Stimulated activated CD8-positive, alpha-beta memory T cell treated with anti-CD3 and anti-CD28 coated beads, Interleukin-4, amount 100 ng/mL, for 1 hour (primary cell): ENCODE measurements around the gene FMNL2.

Experiments
- DNase-seq, 2 donors: peaks; one replicate each; pipeline ENCODE4 v3.0.0-alpha.2; 2020; ENCODE audit warnings: low read depth in 2 of 2, low spot score in 1 of 2

Gene FMNL2

DNA sequence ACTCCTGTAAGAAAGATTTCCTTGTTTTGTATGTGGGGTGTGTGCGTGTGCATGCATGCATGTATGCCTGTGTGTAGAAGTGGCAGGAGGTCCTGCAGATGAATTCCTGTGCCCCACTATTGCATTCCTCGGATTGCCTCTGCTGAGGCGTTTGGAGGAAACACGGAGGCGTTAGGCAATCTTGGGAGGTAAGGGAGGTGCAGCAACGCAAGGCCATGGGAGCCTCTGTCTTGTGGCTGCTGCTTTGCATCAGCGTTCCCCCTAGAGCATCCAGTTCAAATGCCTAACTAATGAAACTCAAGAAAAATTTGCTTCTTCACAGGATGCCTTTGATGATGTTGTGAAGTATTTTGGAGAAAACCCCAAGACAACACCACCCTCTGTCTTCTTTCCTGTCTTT is 302.3 kb downstream of the FMNL2 start:
- no peak for DNase-seq

DNA sequence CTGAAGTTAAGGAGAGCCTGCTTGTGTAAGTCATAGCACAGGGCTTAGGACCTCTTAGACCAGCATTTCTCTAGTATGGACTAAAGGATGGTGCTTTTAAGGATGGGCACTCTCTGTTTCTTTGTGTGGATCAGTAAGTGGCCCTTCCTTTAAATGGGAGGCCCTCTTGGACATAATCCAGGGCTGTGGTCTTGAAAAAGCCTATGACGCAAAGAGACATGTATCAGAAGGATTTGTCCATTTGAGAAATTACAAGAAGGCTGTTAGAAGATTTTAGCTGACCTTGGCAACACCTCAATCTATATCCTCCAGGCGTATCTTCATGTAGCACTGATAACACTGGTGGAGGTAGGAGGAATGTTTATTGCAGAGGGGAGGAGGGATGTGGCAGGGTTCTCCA is 303.1 kb downstream of the FMNL2 start:
- no peak for DNase-seq

GRCh38 chr2:152638590-152638989 is 303.6 kb downstream of the FMNL2 start:
- no peak for DNase-seq

DNA sequence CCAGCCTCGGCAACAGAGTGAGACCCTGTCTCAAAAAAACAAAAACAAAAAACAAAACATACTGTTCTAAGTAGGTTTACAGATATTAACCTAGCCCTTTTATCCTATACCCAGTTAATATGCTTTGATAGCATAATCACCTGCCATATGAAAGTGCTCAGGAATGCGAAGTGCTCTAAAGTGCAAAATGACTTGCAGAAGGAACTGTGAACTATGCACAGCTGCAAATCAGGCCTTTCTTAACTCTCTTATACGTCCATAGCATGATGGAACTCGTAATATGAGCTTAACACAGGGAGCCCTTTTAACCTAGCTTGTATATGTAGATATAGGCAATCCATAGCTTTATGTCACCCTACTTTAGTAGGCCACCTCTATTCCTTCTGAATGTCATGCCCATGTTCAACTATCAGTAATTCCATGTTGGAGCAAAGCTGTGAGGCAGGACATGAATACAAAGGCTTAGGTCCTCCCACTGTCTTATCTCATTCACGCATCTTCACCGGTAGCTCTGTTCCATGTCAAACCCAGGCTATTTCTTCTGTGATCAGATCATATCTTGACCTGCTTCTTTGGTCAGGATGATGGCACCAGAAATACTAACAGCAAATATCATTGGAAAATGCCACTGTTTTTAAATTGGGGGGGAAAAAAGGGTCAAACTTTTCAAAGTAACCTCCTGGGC is 309.4 kb downstream of the FMNL2 start:
- no peak for DNase-seq

GRCh38 chr2:152646264-152646663 is 311.3 kb downstream of the FMNL2 start:
- no peak for DNase-seq

DNA sequence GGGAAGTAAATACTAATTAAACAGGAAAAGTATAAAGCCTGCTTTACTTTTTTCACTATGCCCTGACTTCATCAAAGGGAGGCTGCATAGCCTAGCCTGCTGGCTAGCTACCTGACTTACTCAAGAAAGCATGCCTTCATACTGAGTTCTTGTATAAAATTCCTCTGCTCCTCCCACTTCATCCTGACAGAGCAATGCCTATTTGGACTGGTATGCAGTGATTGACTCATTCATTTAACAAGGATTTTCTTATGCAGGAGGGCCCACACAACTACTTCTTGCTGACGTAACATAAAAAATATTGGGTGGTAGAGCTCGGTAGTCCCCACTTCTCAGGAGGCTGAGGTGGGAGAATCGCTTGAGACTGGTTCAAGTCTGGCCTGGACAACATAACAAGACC is 311.8 kb downstream of the FMNL2 start:
- no peak for DNase-seq

DNA sequence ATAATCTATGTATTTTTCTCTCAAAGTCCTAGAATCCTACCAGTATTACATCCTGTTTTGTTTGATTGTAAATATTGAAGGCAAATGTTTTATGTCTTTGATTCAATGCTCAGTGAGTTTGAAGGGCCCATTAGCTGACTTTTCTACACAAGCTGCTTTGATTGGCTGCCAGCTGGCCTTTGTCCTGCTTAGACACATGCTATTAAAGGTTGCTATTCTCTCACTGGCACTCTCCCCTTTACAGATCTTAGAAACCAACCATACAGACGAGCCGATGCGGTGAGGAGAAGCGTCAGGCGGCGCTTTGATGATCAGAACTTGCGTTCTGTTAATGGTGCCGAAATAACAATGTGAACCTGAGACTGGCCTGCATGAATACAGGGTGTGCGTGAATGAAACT is 312.6 kb downstream of the FMNL2 start:
- DNase-seq, result no peak

DNA sequence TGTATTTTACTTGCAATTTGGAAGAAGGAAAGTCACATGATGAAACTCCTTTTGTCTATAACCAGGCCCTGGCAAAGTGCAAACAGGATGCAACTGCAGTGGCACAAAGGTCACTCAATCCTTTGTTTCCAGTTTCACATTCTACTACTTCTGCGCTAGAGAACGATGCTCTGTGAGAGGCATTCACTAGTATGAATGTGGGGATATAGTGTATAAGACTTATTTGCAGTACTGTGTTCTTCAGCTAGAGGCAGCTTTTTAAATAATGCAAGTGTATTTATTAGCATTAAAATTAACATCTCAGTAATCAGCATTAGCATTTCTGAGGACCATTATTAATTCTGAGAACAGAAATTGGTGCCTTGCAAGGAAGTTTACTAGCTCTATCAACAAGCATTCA is 313.4 kb downstream of the FMNL2 start:
- no peak for DNase-seq

GRCh38 chr2:152649997-152650396 is 315.0 kb downstream of the FMNL2 start:
- no peak for DNase-seq

DNA sequence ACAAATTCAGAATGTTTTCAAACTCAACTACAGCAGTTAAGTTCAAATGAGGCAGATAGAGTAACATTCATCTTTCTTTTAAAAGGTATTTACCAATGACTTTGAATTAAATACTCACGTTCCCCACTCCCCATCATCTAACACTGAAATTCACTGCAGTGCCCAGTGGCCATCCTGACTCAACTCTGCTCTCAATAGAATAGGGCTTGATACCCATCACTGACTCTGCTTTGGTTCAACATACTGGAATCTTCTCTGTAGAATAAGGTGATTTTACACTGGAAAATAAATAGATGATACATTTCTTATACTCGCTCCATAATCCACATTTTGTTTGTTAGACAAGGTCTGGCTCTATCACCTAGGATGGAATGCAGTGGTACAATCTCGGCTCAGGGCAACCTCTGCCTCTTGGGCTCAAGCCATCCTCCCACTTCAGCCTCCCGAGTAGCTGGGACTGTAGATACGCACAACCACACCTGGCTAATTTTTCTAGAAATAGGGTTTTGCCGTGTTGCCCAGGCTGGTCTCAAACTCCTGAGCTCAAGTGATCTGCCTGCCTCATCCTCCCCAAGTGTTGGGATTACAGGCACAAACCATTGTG is 315.9 kb downstream of the FMNL2 start:
- no peak for DNase-seq

GRCh38 chr2:152651834-152652233 is 316.9 kb downstream of the FMNL2 start:
- no peak for DNase-seq

DNA sequence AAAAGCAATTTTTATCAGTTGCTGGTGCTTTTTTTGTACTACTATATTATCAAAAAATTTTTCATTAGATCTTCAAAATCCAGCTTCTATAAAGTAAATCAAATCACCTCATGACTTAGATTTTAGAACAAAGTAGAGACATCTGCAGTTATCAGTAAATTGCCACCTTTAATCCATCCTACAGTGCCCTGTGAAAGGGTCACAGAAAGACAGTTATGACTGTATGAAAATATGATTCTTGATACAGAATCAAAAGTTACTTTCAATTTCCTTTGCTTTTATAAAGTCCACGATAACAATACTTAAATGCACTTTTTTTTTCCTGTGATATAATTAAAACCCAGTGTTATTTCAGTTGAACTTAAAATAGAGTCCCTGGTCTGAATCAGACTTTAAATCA is 320.9 kb downstream of the FMNL2 start:
- DNase-seq, result no peak

DNA sequence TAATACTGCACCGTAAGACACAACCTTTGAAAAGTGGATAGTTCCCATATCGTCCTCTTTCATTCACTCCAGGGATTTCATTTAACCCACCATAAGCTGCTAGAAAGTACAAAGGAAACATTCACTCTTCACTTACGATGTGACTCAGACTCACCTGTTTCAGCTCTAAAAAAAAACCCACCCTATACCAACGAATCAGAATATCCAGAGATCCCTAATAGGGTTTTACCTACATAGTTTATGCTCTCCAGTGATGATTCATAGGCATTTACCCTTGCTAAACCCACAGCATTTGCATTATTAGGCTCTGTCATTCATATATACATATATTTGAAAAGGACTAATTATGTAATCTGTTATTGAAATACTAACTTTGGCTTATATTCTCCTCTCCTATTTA is 322.1 kb downstream of the FMNL2 start:
- no peak for DNase-seq

DNA sequence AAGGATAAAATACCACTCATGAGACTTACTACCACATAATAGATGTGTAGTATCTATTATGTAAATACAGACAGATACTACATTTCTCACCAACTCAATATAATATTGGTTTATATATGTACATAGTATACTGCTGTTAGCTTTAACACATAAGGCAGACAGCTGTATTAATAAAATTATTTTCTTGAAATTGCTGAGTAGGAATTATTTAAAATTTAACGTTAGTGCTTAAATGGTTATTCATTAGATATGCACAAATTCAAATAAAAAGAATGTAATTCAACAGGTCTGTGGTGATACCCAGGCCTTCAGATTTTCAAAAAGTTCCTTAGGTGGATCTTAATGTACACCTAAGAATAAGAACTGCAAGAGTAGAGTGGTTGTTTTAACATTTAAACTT is 323.2 kb downstream of the FMNL2 start:
- DNase-seq, result no peak

GRCh38 chr2:152661076-152661475 is 326.1 kb downstream of the FMNL2 start:
- no peak for DNase-seq

DNA sequence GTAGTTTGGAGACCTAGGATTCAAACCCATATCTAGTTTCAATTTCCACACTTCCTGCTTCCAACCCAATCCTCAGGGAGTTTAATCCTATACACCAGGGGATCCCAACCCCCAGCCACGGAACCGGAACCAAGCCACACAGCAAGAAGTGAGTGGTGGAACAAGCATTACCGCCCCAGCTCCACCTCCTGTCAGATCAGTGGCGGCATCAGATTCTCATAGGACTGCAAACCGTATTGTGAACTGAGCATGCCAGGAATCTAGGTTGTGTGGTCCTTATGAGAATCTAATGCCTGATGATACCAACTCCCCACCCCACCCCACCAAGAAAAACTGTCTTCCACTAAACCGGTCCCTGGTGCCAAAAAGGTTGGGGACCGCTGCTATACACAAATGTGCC is 329.8 kb downstream of the FMNL2 start:
- DNase-seq, result no peak

DNA sequence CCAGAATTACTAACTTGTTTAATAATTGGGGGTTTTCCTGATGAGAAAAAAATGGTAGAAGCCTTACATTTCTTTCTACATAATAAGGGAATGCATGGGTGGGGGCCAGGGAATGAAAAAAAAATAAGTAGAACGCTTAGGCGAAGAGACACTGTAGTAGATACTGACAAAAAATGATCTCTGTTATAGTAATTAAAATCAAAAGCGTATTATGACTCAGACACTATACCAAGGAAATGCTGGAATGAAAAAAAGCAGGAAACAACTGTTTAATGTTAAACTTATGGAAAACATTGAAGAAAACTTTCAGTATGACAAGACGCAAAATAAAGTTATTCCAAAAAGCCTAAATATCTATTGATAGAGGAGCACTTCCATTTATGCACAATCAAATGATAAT is 339.4 kb downstream of the FMNL2 start:
- DNase-seq, result no peak

DNA sequence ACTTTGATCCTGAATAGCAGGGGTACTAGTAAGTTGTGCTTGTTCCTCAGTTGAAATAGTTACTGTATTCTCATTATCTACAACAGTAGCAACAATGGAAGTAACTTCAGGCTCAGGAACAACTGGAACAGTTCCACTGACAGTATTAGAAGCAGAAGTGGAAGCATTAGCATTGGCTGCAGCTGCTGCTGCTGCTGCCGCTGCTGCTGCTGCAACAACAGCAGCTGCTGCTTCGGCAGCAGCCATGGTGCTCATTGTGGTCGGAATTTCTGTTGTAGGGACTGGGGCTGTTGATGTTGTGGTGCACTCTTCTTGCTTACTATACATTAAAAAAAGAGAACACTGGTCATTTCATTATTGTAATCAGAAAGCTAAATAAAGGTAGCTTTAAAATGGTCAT is 341.5 kb downstream of the FMNL2 start:
- DNase-seq, result no peak

- no peak for DNase-seq
Measured at GRCh38 chr2:152678808-152679207, 343.8 kb downstream of the FMNL2 start.

DNA sequence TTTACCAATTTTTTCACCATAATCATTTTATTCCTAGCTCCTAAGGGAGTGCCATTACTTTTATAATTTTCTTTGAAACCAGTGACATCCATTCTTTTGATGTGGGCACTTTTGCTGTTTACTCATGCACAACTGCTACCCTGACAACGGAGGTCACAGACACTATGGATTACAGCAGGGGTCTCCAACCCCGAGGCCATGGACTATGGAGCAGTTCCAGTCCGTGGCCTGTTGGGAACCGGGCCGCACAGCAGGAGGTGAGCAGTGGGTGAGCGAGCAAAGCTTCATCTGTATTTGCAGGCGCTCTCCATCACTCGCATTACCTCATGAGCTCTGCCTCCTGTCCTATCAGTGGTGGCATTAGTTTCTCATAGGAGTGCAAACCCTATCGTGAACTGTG is 347.7 kb downstream of the FMNL2 start:
- DNase-seq, result no peak

DNA sequence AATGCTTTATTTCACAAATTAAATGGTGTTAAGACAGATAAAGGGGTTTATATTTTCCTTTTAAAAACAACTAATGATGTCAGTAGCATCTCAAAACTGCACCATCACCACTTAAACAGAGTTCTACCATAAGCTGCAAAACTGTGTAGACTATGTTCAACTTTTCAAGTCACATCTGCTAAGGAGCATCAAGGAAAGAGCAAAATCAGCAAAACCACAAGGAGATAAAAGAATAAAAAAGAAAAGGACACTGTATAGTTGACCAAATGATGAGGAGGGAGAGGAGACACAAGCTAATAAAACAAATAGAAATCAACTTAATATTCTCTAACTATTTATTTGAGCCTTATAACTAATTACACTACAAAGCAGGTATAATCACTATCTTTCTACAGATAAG is 348.4 kb downstream of the FMNL2 start:
- no peak for DNase-seq

DNA sequence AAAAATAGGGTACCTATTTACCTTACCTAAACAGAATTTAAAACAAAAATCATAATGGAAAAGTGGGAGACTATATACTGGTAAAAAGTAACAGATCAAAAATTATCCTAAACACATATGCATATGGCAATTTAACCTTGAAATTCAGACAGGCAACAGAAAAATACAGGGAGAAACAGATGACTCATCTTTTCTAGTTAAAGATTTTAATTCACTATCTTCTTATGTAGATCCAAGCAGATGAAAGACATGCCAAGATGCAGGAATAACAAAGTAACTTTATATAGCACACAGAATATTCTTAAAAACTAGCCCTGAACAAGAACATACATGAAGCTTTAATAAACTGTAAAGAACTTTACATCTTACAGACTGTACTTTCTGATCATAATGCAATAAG is 351.3 kb downstream of the FMNL2 start:
- DNase-seq, result no peak

- no peak for DNase-seq
Measured at GRCh38 chr2:152693033-152693432, 358.1 kb downstream of the FMNL2 start.
